ENCODE data around the gene CYLC2.

Gene CYLC2, protein sequence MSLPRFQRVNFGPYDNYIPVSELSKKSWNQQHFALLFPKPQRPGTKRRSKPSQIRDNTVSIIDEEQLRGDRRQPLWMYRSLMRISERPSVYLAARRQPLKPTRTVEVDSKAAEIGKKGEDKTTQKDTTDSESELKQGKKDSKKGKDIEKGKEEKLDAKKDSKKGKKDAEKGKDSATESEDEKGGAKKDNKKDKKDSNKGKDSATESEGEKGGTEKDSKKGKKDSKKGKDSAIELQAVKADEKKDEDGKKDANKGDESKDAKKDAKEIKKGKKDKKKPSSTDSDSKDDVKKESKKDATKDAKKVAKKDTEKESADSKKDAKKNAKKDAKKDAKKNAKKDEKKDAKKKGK

DNA sequence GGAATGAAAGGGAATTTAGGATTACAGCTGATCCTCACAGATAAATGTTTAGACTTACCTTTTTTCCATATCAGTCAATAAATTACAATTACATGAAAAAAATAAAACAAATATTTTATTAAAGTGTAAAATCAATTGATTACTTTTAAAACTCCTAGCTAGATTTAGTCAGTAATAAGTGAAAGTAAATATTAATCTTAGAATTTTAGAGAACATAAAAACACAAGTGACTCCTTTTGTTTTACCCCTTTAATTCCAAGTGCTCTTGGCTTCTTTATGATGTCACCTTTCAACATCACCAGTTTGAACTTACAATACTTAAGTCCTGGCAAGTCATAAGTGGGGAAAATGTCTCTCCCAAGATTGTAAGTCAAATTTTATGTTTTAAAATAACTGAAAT is at the start of gene CYLC2:
Gene CYLC2 (plus strand): TSS at position 301 of the 400 bp plus-strand sequence. CDS start 48 bp downstream, at position 349.
- DNase-seq (ENCODE audit: low spot score): no peak

DNA sequence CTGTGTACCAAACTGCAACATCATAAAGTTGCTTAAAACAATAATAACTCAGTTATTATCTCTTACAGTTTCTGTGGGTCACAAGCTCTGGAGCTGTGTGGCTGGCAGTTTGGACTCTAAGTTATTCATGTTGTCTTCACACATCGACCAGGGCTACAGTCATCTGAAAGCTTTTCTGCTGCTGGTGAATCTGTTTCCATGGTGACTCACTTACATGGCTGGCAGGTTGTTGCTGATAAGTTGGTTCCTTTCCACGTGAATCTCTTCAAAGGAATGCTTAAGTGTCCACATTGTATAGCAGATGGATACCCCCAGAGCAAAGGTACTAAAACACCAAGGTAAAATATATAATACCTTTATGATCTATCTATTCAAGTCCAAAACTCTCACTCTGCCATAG is 44.8 kb upstream of the CYLC2 start:
- no peak for DNase-seq (ENCODE audit: low spot score)

DNA sequence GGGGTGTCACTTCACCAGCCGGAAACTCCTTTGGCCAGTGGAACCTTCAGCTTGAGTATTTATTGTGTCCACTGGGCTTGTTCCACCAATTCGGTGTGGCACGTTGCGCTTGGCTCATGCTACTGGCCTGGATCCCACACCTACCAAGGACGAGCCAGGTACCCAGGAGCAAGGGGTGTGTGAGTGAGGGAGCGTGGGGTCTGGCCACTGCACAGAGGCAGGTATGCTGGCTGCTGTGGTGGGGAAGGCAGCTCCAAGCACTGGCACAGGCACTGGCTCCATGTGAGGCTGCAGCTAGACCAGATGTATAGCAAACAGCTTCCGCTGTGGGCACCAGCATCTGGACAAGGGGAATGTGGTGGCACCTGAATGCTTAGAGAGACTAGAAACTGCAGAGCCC is 28.1 kb upstream of the CYLC2 start:
- DNase-seq (ENCODE audit: low spot score): no peak

DNA sequence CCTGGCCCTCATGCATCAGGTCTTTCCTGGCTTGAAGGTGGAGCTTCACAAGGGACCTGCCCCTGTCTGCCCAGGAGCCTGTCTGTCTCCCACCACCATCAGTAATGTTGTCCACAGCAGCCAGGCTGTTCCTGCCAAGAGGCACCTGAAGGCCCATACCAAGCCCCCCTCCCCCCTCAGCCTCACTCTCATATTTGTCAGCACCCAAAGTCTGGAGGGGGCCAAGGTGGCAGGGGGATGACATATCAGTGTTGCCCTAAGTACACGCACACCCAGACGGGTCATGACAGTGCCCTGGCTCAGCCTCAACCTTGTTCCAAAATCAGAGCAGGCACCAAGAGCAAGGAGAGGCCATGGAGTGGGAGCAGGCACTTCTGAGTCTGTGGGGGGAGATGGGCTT is 27.2 kb upstream of the CYLC2 start:
- no peak for DNase-seq (ENCODE audit: low spot score)

DNA sequence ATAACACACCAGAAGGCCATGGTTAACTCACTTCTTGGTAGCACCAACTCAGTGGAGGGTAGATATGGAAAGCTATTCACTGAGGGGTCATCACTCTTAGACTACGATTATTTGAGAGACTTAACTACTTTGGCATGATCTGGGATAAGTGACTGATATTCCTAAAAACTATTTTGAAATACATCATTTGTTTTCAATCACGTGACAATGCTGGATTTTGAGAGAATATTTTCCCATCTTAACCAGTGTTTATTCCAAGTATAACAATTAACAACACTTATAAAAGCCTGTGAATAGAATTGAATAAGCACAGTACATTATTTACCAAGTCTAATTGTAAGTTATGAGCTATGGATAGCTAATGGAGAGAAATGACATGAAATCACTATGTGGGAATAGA is 22.4 kb upstream of the CYLC2 start:
- no peak for DNase-seq (ENCODE audit: low spot score)

DNA sequence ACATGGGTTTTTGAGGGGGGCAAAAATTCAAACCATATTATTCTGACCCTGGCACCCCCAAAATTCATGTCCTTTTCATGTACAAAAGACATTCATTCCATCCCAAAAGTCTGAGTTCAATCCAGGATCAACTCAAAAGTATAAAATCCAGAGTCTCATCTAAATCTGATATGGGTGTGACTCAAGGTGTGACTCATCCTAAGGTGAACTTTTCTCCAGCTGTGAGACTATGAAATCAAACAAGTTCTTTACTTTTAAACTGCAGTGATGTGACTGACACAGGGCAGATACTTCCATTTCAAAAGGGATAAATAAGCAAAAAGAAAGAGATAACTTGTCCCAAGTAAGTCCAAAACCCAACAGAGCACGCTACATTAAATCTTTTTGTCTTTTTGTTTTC is 20.6 kb upstream of the CYLC2 start:
- DNase-seq (ENCODE audit: low spot score): no peak

DNA sequence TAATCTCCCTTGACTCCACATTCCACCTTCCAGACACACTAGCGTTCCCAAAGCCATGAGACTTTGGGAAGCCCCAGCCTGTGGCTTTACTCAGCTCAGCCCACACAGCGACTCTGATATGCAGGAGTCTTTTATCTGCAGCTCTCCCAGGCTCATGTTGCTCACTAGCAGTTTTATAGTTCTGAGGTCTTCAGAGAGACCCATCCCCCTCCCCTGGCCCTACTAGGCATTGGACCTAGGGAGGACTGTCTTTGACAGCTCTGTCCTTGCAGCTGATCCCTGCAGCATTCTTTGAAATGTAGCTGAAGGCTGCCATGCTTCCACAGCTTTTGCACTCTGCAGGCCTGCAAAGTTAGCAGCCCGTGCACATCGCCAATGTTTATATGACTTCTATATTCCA is 19.9 kb upstream of the CYLC2 start:
- DNase-seq (ENCODE audit: low spot score): no peak

DNA sequence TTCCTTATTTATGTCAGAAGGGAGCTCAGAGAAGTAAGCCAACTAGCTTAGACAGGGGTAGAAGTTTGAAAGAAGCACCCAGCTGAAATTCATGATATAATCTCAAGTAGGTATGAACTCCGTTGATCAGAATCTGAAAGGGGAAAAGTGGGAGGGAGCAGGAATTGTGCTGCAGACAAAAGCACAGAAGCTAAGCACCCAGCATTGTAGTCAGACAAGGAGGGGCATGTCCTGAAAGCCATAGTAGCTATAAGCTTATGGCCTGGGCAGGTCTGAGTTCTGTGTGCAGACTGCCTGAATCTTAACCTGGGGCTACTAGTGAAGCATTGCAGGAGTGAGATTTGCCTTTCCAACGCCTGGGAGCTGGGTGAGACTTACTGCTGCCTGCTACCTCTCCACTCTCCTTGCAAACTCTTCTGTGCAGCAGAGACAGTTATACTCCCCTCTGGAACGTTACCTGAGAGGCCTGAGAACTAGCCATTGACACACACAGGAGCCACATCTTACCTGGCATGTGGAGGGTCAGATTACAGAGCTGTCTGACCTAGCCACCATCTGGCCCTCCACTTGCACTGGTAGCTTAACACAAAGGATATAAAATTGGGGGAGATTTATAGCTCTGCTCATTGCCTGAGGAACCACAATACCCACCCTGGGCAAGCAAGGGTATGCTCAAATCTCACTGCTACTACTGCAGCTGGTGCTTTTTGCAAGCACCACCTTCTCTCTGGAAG is 9.8 kb upstream of the CYLC2 start:
- DNase-seq (ENCODE audit: low spot score): no peak

DNA sequence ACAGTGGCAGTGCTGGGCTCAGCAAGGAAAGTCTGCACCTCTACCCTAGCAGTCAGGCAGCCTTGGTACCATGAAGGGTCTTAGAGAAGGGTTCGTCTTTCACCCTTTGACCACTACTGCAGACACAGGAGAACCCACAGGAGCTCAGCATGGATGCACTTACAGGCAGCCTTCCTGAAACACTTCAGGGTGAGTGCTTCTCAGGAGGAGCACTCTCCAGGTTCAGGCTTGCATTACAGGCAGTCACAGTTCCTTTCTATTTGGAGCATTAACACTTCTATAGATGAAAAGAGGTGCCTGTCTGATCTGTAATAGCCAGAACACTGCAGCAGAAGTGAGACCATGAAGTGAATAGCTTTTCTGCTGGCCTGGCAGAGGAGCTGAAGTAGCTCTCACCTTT is 8.7 kb upstream of the CYLC2 start:
- no peak for DNase-seq (ENCODE audit: low spot score)

DNA sequence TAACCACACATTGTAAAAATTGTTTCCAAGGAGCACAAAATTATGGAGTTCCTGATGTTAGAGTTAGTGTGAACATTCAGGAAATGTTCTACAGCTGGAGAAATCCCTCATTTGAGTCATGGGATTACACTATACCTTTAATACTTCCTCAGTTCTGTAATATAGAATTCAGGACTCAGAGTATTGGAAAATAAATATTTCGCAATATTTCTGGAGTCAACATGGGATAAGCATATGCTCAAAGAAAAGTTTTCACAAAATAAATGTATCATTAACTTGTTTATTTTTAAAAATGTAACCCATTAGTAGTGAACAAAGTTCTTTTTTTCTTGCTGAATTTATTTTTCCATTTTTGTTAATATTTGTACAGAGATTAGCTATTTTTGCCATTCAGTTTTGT is 8.6 kb downstream of the CYLC2 start:
- no peak for DNase-seq (ENCODE audit: low spot score)

DNA sequence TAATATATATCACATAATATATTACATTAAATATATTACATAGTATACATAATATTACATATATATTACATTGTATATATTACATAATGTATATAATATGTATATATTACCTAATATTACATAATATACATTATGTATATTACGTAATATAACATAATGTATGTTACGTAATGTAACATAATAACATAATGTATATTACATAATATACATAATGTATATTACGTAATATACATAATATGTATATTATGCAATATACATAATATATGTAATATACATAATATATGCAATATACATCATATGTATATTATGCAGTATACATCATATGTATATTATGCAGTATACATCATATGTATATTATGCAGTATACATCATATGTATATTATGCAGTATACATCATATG is 19.1 kb downstream of the CYLC2 start:
- DNase-seq (ENCODE audit: low spot score): no peak

DNA sequence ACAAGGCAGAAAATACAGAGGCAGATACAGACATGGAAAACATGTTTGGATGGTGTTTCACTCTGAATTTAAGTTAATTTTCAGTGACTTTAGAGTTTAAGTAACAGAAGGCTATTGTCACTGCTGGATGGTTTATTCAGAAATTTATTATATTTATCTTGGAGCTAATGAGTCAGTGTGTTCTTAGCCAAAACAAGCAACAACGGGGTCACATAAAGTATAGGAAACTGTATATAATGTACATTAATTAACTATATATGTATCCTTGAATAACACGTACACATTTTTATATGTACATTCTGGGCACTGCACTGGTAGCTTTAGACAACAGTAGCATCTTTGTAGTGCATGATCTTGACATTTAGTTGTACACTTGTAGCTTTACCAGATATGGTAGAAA is 30.7 kb downstream of the CYLC2 start:
- DNase-seq (ENCODE audit: low spot score): no peak

DNA sequence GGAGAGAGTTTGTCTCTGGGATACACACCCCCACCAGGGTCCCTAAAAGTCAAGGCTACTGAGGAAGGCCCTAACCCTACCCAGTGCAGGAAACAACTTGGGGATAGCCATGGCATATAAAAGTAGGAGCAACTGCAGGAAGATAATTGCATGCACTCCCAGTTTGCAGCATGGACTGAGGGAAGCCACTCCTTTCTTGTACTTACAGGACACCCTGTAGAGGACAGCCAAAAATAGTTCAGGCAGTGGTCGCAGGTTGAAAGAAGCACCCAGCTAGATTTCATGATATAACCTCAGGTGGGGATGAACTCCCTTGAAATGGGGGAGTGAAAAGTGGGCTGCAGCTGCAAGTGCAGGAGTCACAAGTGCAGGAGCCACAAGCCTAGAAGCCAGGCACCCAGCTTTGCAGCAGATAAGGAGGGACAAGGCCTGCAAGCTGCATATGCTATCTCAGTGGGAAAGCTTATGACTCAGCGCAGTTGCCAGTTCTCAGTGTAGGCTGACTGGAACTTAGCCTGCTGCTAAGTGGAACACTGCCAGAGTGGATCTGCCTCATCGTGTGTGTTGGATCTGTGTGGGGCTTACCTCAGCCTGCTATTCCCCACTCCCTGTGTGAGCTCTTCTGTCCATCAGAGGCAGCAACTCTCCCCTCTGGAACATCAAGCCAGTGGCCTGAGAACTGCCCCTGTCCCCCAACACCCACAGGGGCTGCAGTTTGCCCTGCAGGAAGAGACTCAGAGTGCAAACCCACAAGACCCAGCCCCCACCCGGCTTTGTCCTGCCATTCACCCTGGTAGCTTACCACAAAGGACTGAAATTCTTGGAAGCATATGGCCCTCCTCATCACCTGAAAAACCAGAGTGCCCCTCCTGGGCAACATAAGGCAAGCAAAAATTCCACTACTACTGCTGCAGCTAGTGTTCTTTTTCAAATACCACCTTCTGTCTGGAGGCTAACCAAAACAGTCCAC is 42.7 kb downstream of the CYLC2 start:
- no peak for DNase-seq (ENCODE audit: low spot score)

DNA sequence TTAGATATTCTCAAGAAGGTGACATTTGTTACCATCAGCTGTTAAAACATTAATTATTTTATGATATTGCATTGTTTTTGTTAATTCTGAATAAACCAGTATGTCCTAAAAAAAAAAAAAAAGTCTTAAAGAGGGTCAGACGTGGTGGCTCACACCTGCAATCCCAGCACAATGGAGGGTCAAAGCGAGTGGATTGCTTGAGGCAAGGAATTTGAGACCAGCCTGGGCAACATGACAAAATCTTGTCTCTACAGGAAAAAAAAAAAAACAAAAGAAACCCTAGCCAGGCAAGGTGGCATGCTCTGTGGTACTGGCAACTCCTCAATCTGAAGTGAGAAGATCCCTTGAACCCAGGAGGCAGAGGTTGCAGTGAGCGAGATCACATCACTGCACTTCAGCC is 46.8 kb downstream of the CYLC2 start:
- no peak for DNase-seq (ENCODE audit: low spot score)
